Ishikawa (cell line): ENCODE results near the gene UBXN10.

ENCODE experiments used
- EP300 ChIP-seq: IDR thresholded peaks from 2 replicates; pipeline ENCODE4 v1.6.1; 2012; ENCODE audit warnings: borderline replicate concordance
- FOXM1 ChIP-seq: IDR thresholded peaks from 2 replicates; pipeline ENCODE4 v1.6.1; 2012; ENCODE audit warnings: low read depth, borderline replicate concordance
- MAX ChIP-seq: IDR thresholded peaks from 2 replicates; pipeline ENCODE4 v1.6.1; 2012
- TAF1 ChIP-seq: IDR thresholded peaks from 2 replicates; pipeline ENCODE4 v1.6.1; 2012; ENCODE audit warnings: low read depth, mild to moderate bottlenecking
- YY1 ChIP-seq: IDR thresholded peaks from 2 replicates; pipeline ENCODE4 v1.6.1; 2012; ENCODE audit warnings: low read depth
- TF ChIP-seq, protein P1 (sequence below): IDR thresholded peaks from 2 replicates; pipeline ENCODE4 v1.6.1; 2012

- TF ChIP-seq FOXM1 = no peak
- no peak for TF ChIP-seq YY1
- TF ChIP-seq, protein P1, sequence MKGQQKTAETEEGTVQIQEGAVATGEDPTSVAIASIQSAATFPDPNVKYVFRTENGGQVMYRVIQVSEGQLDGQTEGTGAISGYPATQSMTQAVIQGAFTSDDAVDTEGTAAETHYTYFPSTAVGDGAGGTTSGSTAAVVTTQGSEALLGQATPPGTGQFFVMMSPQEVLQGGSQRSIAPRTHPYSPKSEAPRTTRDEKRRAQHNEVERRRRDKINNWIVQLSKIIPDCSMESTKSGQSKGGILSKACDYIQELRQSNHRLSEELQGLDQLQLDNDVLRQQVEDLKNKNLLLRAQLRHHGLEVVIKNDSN = no peak
- no peak for TF ChIP-seq TAF1
- TF ChIP-seq EP300 = no peak
- no peak for TF ChIP-seq MAX
These were observed 48.3 kb upstream of the UBXN10 start for GRCh38 chr1:20137604-20138003.
